Measurements from ENCODE around the gene GSK3A.

GSK3A gene

DNA sequence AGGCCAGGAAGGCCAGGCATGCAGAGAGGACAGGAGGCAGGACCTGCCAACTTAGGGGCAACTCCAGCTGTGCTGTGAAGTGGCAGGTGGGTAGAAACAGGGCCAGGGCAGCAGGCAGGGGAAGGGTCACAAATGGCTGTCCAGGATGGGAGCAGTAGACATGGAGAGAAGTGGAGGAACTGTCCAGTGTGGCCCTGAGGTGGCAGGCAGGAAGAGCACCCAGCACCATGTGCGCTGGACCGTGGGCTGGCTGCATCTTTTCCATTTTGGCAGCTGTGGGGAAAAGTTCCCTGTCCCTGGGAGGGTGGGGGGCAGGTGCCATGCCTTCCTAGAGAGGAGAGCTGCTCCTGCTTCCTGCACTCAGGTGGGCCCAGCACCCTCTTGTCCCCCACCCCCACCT lies 38.7 kb downstream of the GSK3A start:
- Mint-ChIP-seq H3K4me3 (no peak overlapping the region), H3K27ac (no peak overlapping the region), H3K27me3 (ENCODE audit: low read depth, poor library complexity) (peaks cover 4% of the 10 kb centered on the region), H3K36me3 (ENCODE audit: low read depth) (peaks cover 42% of the 10 kb centered on the region), H3K4me1 (peaks cover 10% of the 10 kb centered on the region), H3K9me3 (no peaks in the 10 kb centered on the region)
- peak; percentile 33 for DNase-seq
- TF ChIP-seq, protein P1, sequence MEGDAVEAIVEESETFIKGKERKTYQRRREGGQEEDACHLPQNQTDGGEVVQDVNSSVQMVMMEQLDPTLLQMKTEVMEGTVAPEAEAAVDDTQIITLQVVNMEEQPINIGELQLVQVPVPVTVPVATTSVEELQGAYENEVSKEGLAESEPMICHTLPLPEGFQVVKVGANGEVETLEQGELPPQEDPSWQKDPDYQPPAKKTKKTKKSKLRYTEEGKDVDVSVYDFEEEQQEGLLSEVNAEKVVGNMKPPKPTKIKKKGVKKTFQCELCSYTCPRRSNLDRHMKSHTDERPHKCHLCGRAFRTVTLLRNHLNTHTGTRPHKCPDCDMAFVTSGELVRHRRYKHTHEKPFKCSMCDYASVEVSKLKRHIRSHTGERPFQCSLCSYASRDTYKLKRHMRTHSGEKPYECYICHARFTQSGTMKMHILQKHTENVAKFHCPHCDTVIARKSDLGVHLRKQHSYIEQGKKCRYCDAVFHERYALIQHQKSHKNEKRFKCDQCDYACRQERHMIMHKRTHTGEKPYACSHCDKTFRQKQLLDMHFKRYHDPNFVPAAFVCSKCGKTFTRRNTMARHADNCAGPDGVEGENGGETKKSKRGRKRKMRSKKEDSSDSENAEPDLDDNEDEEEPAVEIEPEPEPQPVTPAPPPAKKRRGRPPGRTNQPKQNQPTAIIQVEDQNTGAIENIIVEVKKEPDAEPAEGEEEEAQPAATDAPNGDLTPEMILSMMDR (IDR thresholded peaks at IDR 0.05) = no peak

- H3K36me3 Mint-ChIP-seq (ENCODE audit: low read depth) = peaks cover 54% of the 10 kb centered on the region
- DNase-seq = no peak
- H3K4me3 Mint-ChIP-seq = no peak overlapping the region
- H3K9me3 Mint-ChIP-seq = no peaks in the 10 kb centered on the region
- no peaks in the 10 kb centered on the region for H3K4me1 Mint-ChIP-seq
- TF ChIP-seq, protein P1 (IDR thresholded peaks at IDR 0.05) = no peak
- H3K27ac Mint-ChIP-seq = no peak overlapping the region
- H3K27me3 Mint-ChIP-seq (ENCODE audit: low read depth, poor library complexity) = no peaks in the 10 kb centered on the region
Measured at GRCh38 chr19:42202290-42202880, 40.0 kb downstream of the GSK3A start.

GRCh38 chr19:42201489-42202289 lies 40.7 kb downstream of the GSK3A start:
- H3K4me3 Mint-ChIP-seq = no peak overlapping the region
- no peaks in the 10 kb centered on the region for H3K9me3 Mint-ChIP-seq
- no peaks in the 10 kb centered on the region for H3K27me3 Mint-ChIP-seq (ENCODE audit: low read depth, poor library complexity)
- TF ChIP-seq, protein P1 (IDR thresholded peaks at IDR 0.05) = no peak
- H3K36me3 Mint-ChIP-seq (ENCODE audit: low read depth) = peaks cover 60% of the 10 kb centered on the region
- H3K4me1 Mint-ChIP-seq = no peaks in the 10 kb centered on the region
- no peak overlapping the region for H3K27ac Mint-ChIP-seq
- DNase-seq = no peak

DNA sequence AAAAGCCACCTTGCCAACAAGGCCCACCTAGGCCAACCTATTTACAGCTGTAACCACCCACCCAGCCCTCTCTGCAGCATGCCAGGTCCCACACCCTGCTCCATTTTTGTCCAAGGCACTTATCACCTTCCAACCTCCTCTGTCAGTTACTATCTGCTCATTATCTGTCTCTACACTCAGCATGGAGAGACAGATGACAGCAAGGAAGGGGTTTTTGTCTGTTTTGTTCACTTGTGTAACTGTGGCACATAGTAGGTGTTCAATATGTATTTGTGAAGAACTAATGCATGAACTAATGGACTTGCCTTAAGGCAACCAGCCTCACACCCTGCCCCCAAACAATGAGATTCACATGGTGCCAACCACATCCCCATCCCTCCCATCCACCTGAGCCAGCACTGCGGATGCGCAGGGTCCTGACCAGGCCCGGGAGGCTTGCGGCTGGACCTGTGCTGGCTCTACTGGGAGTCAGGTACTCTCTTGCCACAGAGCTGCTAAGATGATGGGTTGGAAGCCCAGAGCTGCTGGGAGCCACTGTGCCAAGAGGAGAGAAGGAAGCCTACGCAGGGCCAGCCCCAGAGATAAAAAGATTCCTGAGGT lies 42.2 kb downstream of the GSK3A start:
- no peaks in the 10 kb centered on the region for H3K4me1 Mint-ChIP-seq
- H3K9me3 Mint-ChIP-seq = no peaks in the 10 kb centered on the region
- no peak for DNase-seq
- no peak overlapping the region for H3K4me3 Mint-ChIP-seq
- H3K27ac Mint-ChIP-seq = peak overlapping the region; percentile 80
- TF ChIP-seq, protein P1 (IDR thresholded peaks at IDR 0.05) = no peak
- H3K36me3 Mint-ChIP-seq (ENCODE audit: low read depth) = peaks cover 52% of the 10 kb centered on the region
- no peaks in the 10 kb centered on the region for H3K27me3 Mint-ChIP-seq (ENCODE audit: low read depth, poor library complexity)

- Mint-ChIP-seq H3K4me1 (no peaks in the 10 kb centered on the region), H3K27me3 (ENCODE audit: low read depth, poor library complexity) (no peaks in the 10 kb centered on the region), H3K36me3 (ENCODE audit: low read depth) (peaks cover 46% of the 10 kb centered on the region), H3K4me3 (no peak overlapping the region), H3K27ac (peak overlapping the region; percentile 80), H3K9me3 (no peaks in the 10 kb centered on the region)
- TF ChIP-seq, protein P1 (IDR thresholded peaks at IDR 0.05) = no peak
- no peak for DNase-seq
Measured at GRCh38 chr19:42199440-42200115, 42.8 kb downstream of the GSK3A start.
